AG10803 (cell line): ENCODE results near the gene SMARCE1.

Experiments
- DNase-seq: peaks from one replicate; pipeline ENCODE4 v3.0.0; 2010; ENCODE audit warnings: low read depth
- H3K4me3 ChIP-seq: 2 replicates; pipeline ENCODE4 v1.5.1; 2011; ENCODE audit warnings: mild to moderate bottlenecking, low read length, control low read depth
- TF ChIP-seq, protein P1 (sequence below): conservative IDR thresholded peaks from 2 replicates; pipeline ENCODE4 v1.5.1; 2011; ENCODE audit warnings: mild to moderate bottlenecking, low read length, control low read depth, inconsistent platforms

SMARCE1 gene

DNA sequence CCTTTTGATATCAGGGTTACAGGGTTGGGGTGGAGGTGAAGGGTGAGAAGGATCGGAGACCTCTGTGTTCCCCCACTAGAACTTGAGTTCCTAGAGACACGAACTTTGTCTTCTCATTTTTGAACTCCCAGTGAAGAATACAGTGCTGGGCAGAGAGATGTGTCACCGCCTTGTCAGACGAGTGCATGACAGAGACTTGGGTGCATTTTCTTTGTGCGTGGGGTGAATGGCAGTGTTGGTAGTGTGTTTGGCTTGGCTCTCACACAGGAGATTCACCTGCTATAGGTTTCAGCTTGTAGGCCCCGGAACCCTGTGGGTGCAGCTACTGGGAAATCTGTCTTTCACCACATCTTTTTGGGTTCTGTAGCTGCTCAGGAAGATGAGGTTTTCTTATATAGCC lies 42.3 kb downstream of the SMARCE1 start:
- TF ChIP-seq, protein P1, sequence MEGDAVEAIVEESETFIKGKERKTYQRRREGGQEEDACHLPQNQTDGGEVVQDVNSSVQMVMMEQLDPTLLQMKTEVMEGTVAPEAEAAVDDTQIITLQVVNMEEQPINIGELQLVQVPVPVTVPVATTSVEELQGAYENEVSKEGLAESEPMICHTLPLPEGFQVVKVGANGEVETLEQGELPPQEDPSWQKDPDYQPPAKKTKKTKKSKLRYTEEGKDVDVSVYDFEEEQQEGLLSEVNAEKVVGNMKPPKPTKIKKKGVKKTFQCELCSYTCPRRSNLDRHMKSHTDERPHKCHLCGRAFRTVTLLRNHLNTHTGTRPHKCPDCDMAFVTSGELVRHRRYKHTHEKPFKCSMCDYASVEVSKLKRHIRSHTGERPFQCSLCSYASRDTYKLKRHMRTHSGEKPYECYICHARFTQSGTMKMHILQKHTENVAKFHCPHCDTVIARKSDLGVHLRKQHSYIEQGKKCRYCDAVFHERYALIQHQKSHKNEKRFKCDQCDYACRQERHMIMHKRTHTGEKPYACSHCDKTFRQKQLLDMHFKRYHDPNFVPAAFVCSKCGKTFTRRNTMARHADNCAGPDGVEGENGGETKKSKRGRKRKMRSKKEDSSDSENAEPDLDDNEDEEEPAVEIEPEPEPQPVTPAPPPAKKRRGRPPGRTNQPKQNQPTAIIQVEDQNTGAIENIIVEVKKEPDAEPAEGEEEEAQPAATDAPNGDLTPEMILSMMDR, result no peak
- DNase-seq, result no peak
- H3K4me3 ChIP-seq, result no peak overlapping the region

DNA sequence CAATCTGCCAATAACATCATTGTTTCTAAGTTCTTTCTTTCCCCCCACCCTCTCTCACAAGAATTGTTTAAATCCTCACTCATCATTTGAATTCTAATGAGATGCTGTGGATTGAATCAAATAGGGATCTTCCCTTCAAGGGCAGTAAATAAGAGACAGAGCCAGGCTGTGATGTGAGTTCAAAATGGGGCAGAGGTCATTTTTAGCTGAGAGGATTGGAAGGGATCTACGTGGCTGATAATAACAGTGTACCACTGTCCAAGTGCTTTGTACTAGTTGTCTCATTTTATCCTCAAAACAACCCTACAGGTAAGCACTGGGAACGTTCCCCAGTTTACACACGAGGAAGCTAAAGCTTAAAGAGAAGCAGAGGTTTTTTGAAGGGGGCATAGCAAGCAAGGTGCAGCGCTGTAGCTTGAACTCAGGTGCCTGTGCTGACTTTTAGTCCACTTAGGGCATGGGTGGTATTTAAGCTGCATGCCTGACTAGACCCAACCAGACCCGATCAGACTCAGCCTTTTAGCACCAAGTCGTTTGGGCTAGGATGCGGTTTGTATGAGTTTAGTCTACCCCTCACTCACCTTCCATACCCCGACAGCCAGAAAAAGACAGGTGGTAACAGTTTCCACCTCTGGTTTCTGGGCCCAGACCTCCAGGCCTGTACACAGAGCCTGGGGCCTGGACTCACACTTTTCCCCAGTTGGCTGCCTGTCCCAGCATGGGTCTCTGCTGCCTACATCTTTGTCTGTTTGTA lies 43.1 kb downstream of the SMARCE1 start:
- DNase-seq, result no peak
- TF ChIP-seq, protein P1, result no peak
- H3K4me3 ChIP-seq, result no peak overlapping the region

DNA sequence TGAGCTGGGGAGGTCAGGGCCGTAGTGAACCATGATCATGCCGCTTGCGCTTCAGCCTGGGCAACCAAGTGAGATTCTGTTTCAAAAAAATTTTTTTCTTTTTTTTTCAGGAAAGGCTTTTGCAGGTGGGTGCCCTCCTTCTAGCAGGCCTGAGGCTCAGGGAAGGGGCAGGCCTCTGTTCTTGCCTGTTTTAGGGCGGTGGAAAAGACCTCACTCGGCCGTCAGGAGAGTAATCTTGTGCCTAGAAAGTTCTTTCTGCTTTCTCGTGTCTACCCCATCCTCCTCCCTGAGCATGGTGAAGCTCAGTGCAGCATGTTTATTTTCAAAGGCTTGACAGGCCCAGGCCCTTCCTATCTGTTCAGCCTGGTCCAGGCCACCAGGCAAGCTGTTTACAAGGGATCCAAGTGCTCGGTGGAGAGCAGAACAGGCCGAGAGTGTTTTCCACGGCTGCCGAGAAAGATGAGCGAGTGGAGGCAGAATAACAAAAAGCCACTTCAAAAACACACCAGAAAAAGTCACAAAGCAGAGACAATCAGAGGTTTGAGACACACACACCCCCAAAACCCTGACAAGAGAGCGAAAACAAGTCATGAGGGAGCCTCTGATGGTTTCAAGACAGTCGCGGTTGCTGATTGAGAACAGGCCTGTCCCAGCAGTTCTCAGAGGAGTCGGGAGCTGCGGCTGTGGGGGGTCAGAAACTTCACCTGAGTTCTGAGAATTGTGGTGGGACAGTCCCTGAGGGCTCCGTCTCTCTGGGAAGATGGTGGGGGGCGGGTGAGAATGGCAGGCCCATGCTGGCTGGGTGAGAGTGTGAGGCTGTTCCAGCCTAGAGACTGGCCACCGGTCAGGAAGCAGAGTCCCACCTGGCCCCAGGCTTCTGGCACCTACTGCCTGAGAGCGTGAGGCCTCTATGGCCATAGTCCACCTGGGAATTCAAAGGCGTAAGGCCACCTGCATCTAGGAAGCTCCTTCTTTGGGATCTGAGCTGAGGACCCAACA lies 44.9 kb downstream of the SMARCE1 start:
- H3K4me3 ChIP-seq, result no peak overlapping the region
- TF ChIP-seq, protein P1, result no peak
- DNase-seq, result no peak

DNA sequence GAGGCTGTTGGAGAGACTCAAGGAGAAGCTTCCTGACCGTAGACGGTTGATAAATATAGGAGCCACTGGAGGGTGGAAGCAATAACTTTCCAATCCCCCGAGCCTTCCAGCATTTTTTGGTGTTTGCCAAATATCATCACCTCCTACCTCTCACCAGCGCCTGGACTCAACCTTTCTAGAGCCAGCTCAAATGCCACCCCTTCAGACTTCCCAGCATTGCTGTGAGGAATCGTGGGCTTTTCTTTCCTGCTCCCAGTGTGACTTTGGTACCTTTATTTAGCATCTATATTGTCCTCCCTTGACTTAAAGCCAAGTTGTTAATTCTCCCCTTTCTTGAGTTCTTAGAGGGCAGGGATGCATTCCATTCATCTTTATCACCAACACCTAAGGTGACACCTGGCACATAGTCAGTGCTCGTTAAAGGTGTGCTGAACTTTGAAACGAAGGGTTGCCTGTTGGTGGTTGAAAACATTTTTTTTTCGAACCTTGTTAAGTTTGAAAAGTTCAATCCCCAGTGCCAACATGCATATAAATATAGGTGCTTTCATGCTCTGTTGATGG lies 47.1 kb downstream of the SMARCE1 start:
- DNase-seq, result no peak
- TF ChIP-seq, protein P1, result no peak
- H3K4me3 ChIP-seq, result no peak overlapping the region

DNA sequence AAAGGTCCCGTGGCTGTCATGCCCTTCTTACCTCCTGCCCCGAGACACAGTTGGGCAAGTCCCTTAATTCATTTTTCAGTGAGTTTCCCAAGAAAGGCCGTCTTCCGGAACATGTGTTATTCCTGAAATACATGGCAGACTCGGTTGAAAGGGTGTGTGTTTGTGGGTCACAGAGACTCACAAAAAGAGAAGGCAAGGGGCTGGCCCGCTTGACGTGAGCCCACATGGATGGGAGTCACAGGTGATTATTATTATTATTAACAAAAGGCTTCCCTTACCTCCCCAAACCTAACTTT lies 48.2 kb downstream of the SMARCE1 start:
- TF ChIP-seq, protein P1, result no peak
- no peak overlapping the region for H3K4me3 ChIP-seq
- DNase-seq, result no peak

DNA sequence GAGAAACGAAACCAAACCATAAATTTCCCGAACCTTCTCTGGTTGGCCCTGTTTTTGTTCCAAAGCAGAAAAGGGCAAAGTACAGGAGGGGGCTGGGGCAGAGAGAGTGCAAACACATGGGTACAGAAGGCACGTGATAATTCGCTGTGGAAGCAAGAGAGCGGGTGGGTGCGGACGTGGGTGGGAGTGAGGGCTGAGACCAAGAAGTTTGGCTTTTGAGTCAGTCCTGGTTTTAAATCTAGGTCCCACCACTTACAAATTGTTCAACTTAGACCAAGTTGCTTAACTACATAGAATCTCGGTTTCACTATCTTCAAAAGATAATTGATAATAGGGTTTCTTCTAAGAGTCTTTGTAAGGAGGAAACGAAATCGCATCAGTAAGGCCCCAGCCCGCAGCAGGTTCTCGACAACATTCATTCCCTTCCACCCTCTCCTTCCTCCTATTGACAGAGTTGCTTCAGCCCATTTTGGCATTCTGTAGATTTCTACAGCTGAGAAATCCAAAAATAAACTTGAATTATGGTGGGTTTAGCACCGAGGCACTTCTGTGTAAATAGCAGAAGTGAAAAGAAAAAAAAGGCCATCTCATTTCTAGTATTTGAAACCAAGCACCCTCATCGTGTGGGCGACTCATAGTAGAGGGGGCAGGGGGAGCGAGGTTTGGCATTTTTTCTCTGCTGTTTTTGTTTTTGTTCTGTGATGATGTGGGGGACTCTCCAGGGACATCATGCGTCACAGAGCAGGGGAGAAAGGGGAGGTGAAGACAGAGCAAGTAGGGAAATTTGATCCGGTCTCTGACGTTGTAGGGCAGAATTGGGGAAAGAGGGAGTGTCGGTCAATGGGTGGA lies 48.8 kb downstream of the SMARCE1 start:
- no peak overlapping the region for H3K4me3 ChIP-seq
- DNase-seq, result no peak
- TF ChIP-seq, protein P1, result no peak
